Measurements from ENCODE around the gene REEP1. TPM values are rescaled to one million over a fixed set of nuclear protein-coding genes. Genes with fewer than 3 reads are reported as not detected.

Gene REEP1
- 0.38 TPM for total RNA-seq
- polyA plus RNA-seq = 1.3 TPM
- long read RNA-seq, donor 1 = 0 reads
- long read RNA-seq, donor 2 = 0 reads
- long read RNA-seq, donor 3 = 0 reads
- long read RNA-seq, donor 4 = 0 reads
- long read RNA-seq, donor 5 = 0 reads
- long read RNA-seq, donor 6 = 0 reads
- long read RNA-seq, donor 7 = 0 reads
- long read RNA-seq, donor 8 = 0 reads
- long read RNA-seq, donor 9 = 0 reads
- long read RNA-seq, donor 10 = 0 reads

- H3K27me3 ChIP-seq (ENCODE audit: control insufficient read depth in 2 of 2, insufficient read depth in 1 of 2, low read length in 1 of 2) = peaks cover 46 to 76% of the 10 kb centered on the region in 2 donors
- no peaks in the 10 kb centered on the region for H3K36me3 ChIP-seq (ENCODE audit: control insufficient read depth in 2 of 2, insufficient read depth in 2 of 2, low read length in 1 of 2)
- peaks cover 0 to 5% of the 10 kb centered on the region in 2 donors for H3K9me3 ChIP-seq (ENCODE audit: control insufficient read depth in 2 of 2, insufficient read depth in 1 of 2, low read length in 1 of 2)
- no peak for DNase-seq (ENCODE audit: low read depth in 6 of 9, low spot score in 9 of 9)
- peaks cover 0 to 3% of the 10 kb centered on the region in 2 donors for H3K4me1 ChIP-seq (ENCODE audit: control insufficient read depth in 2 of 2, insufficient read depth in 2 of 2, low read length in 2 of 2)
- H3K27ac ChIP-seq (ENCODE audit: low read depth in 1 of 2, low read length in 1 of 2) = no peak within 1 kb of the TSS
- under 1% methylated on average over 87 of the region's 87 CpGs for WGBS
- peak within 1 kb of the TSS in 1 of 2 donors; percentile 49 for H3K4me3 ChIP-seq (ENCODE audit: low read length in 2 of 2)
Observed at GRCh38 chr2:86337244-86337835, at the start of gene REEP1. Gene REEP1, minus strand, starts transcription at chr2:86337626. Its CDS starts 116 bp downstream, at chr2:86337510.

- Histone ChIP-seq H3K9me3 (ENCODE audit: control insufficient read depth in 2 of 2, insufficient read depth in 1 of 2, low read length in 1 of 2) (no peaks in the 10 kb centered on the region), H3K27me3 (ENCODE audit: control insufficient read depth in 2 of 2, insufficient read depth in 1 of 2, low read length in 1 of 2) (no peaks in the 10 kb centered on the region), H3K4me3 (ENCODE audit: low read length in 2 of 2) (no peak overlapping the region), H3K4me1 (ENCODE audit: control insufficient read depth in 2 of 2, insufficient read depth in 2 of 2, low read length in 2 of 2) (no peaks in the 10 kb centered on the region), H3K27ac (ENCODE audit: low read depth in 1 of 2, low read length in 1 of 2) (no peak overlapping the region), H3K36me3 (ENCODE audit: control insufficient read depth in 2 of 2, insufficient read depth in 2 of 2, low read length in 1 of 2) (no peaks in the 10 kb centered on the region)
- 57% methylated on average over 1 of the region's 1 CpG for WGBS
- no peak for DNase-seq (ENCODE audit: low read depth in 6 of 9, low spot score in 9 of 9)
Observed at GRCh38 chr2:86383844-86384243, 46.4 kb upstream of the REEP1 start.

- H3K4me3 ChIP-seq (ENCODE audit: low read length in 2 of 2) = no peak overlapping the region
- no peaks in the 10 kb centered on the region for H3K4me1 ChIP-seq (ENCODE audit: control insufficient read depth in 2 of 2, insufficient read depth in 2 of 2, low read length in 2 of 2)
- H3K27me3 ChIP-seq (ENCODE audit: control insufficient read depth in 2 of 2, insufficient read depth in 1 of 2, low read length in 1 of 2) = no peaks in the 10 kb centered on the region
- no peaks in the 10 kb centered on the region for H3K9me3 ChIP-seq (ENCODE audit: control insufficient read depth in 2 of 2, insufficient read depth in 1 of 2, low read length in 1 of 2)
- no peak for DNase-seq (ENCODE audit: low read depth in 6 of 9, low spot score in 9 of 9)
- 89% methylated on average over 2 of the region's 2 CpGs for WGBS
- H3K27ac ChIP-seq (ENCODE audit: low read depth in 1 of 2, low read length in 1 of 2) = no peak overlapping the region
- no peaks in the 10 kb centered on the region for H3K36me3 ChIP-seq (ENCODE audit: control insufficient read depth in 2 of 2, insufficient read depth in 2 of 2, low read length in 1 of 2)
Observed at GRCh38 chr2:86382698-86383097, 45.3 kb upstream of the REEP1 start.

GRCh38 chr2:86382108-86382507, 44.7 kb upstream of the REEP1 start:
- H3K36me3 ChIP-seq (ENCODE audit: control insufficient read depth in 2 of 2, insufficient read depth in 2 of 2, low read length in 1 of 2) = no peaks in the 10 kb centered on the region

GRCh38 chr2:86378469-86378868, 41.0 kb upstream of the REEP1 start:
- DNase-seq (ENCODE audit: low read depth in 6 of 9, low spot score in 9 of 9) = no peak
- H3K9me3 ChIP-seq (ENCODE audit: control insufficient read depth in 2 of 2, insufficient read depth in 1 of 2, low read length in 1 of 2) = no peaks in the 10 kb centered on the region
- H3K27me3 ChIP-seq (ENCODE audit: control insufficient read depth in 2 of 2, insufficient read depth in 1 of 2, low read length in 1 of 2) = no peaks in the 10 kb centered on the region
- H3K27ac ChIP-seq (ENCODE audit: low read depth in 1 of 2, low read length in 1 of 2) = no peak overlapping the region
- WGBS = 94% methylated on average over 4 of the region's 4 CpGs
- H3K4me3 ChIP-seq (ENCODE audit: low read length in 2 of 2) = no peak overlapping the region
- no peaks in the 10 kb centered on the region for H3K36me3 ChIP-seq (ENCODE audit: control insufficient read depth in 2 of 2, insufficient read depth in 2 of 2, low read length in 1 of 2)
- no peaks in the 10 kb centered on the region for H3K4me1 ChIP-seq (ENCODE audit: control insufficient read depth in 2 of 2, insufficient read depth in 2 of 2, low read length in 2 of 2)

More at GRCh38 chr2:86382108-86382507, 44.7 kb upstream of the REEP1 start:
- DNase-seq (ENCODE audit: low read depth in 6 of 9, low spot score in 9 of 9) = no peak
- WGBS = over 99% methylated on average over 2 of the region's 2 CpGs
- no peaks in the 10 kb centered on the region for H3K4me1 ChIP-seq (ENCODE audit: control insufficient read depth in 2 of 2, insufficient read depth in 2 of 2, low read length in 2 of 2)
- H3K27me3 ChIP-seq (ENCODE audit: control insufficient read depth in 2 of 2, insufficient read depth in 1 of 2, low read length in 1 of 2) = no peaks in the 10 kb centered on the region
- H3K4me3 ChIP-seq (ENCODE audit: low read length in 2 of 2) = no peak overlapping the region
- H3K9me3 ChIP-seq (ENCODE audit: control insufficient read depth in 2 of 2, insufficient read depth in 1 of 2, low read length in 1 of 2) = no peaks in the 10 kb centered on the region
- no peak overlapping the region for H3K27ac ChIP-seq (ENCODE audit: low read depth in 1 of 2, low read length in 1 of 2)

GRCh38 chr2:86375623-86376022, 38.2 kb upstream of the REEP1 start:
- WGBS = 98% methylated on average over 1 of the region's 1 CpG
- no peaks in the 10 kb centered on the region for H3K36me3 ChIP-seq (ENCODE audit: control insufficient read depth in 2 of 2, insufficient read depth in 2 of 2, low read length in 1 of 2)
- no peaks in the 10 kb centered on the region for H3K9me3 ChIP-seq (ENCODE audit: control insufficient read depth in 2 of 2, insufficient read depth in 1 of 2, low read length in 1 of 2)
- no peak overlapping the region for H3K4me3 ChIP-seq (ENCODE audit: low read length in 2 of 2)
- no peaks in the 10 kb centered on the region for H3K4me1 ChIP-seq (ENCODE audit: control insufficient read depth in 2 of 2, insufficient read depth in 2 of 2, low read length in 2 of 2)
- H3K27ac ChIP-seq (ENCODE audit: low read depth in 1 of 2, low read length in 1 of 2) = no peak overlapping the region
- no peaks in the 10 kb centered on the region for H3K27me3 ChIP-seq (ENCODE audit: control insufficient read depth in 2 of 2, insufficient read depth in 1 of 2, low read length in 1 of 2)
- no peak for DNase-seq (ENCODE audit: low read depth in 6 of 9, low spot score in 9 of 9)

- WGBS = 84% methylated on average over 4 of the region's 4 CpGs
Observed at GRCh38 chr2:86372641-86373502, 35.4 kb upstream of the REEP1 start.

GRCh38 chr2:86372133-86372532, 34.7 kb upstream of the REEP1 start:
- 68% methylated on average over 4 of the region's 4 CpGs for WGBS

More at GRCh38 chr2:86372641-86373502, 35.4 kb upstream of the REEP1 start:
- H3K4me1 ChIP-seq (ENCODE audit: control insufficient read depth in 2 of 2, insufficient read depth in 2 of 2, low read length in 2 of 2) = peaks cover 3 to 8% of the 10 kb centered on the region in 2 donors
- H3K36me3 ChIP-seq (ENCODE audit: control insufficient read depth in 2 of 2, insufficient read depth in 2 of 2, low read length in 1 of 2) = no peaks in the 10 kb centered on the region
- H3K27me3 ChIP-seq (ENCODE audit: control insufficient read depth in 2 of 2, insufficient read depth in 1 of 2, low read length in 1 of 2) = no peaks in the 10 kb centered on the region
- DNase-seq (ENCODE audit: low read depth in 6 of 9, low spot score in 9 of 9) = peak in 1 of 9 donors; percentile 14
- no peak overlapping the region for H3K27ac ChIP-seq (ENCODE audit: low read depth in 1 of 2, low read length in 1 of 2)
- H3K9me3 ChIP-seq (ENCODE audit: control insufficient read depth in 2 of 2, insufficient read depth in 1 of 2, low read length in 1 of 2) = peaks cover 0 to 4% of the 10 kb centered on the region in 2 donors
- H3K4me3 ChIP-seq (ENCODE audit: low read length in 2 of 2) = no peak overlapping the region

GRCh38 chr2:86371527-86371926, 34.1 kb upstream of the REEP1 start:
- peaks cover 0 to 4% of the 10 kb centered on the region in 2 donors for H3K9me3 ChIP-seq (ENCODE audit: control insufficient read depth in 2 of 2, insufficient read depth in 1 of 2, low read length in 1 of 2)
- peaks cover 3 to 9% of the 10 kb centered on the region in 2 donors for H3K4me1 ChIP-seq (ENCODE audit: control insufficient read depth in 2 of 2, insufficient read depth in 2 of 2, low read length in 2 of 2)
- H3K36me3 ChIP-seq (ENCODE audit: control insufficient read depth in 2 of 2, insufficient read depth in 2 of 2, low read length in 1 of 2) = no peaks in the 10 kb centered on the region
- peak in 2 of 9 donors; percentile 11 to 52 for DNase-seq (ENCODE audit: low read depth in 6 of 9, low spot score in 9 of 9)
- H3K27me3 ChIP-seq (ENCODE audit: control insufficient read depth in 2 of 2, insufficient read depth in 1 of 2, low read length in 1 of 2) = no peaks in the 10 kb centered on the region
- no peak overlapping the region for H3K4me3 ChIP-seq (ENCODE audit: low read length in 2 of 2)
- H3K27ac ChIP-seq (ENCODE audit: low read depth in 1 of 2, low read length in 1 of 2) = peak overlapping the region; percentile 47 to 59
- 42% methylated on average over 4 of the region's 4 CpGs for WGBS

More at GRCh38 chr2:86372133-86372532, 34.7 kb upstream of the REEP1 start:
- Histone ChIP-seq H3K27ac (ENCODE audit: low read depth in 1 of 2, low read length in 1 of 2) (peak overlapping the region in 1 of 2 donors; percentile 52), H3K36me3 (ENCODE audit: control insufficient read depth in 2 of 2, insufficient read depth in 2 of 2, low read length in 1 of 2) (no peaks in the 10 kb centered on the region), H3K27me3 (ENCODE audit: control insufficient read depth in 2 of 2, insufficient read depth in 1 of 2, low read length in 1 of 2) (no peaks in the 10 kb centered on the region), H3K4me1 (ENCODE audit: control insufficient read depth in 2 of 2, insufficient read depth in 2 of 2, low read length in 2 of 2) (peaks cover 3 to 9% of the 10 kb centered on the region in 2 donors), H3K4me3 (ENCODE audit: low read length in 2 of 2) (no peak overlapping the region), H3K9me3 (ENCODE audit: control insufficient read depth in 2 of 2, insufficient read depth in 1 of 2, low read length in 1 of 2) (peaks cover 0 to 4% of the 10 kb centered on the region in 2 donors)
- no peak for DNase-seq (ENCODE audit: low read depth in 6 of 9, low spot score in 9 of 9)
